NCI-H510A treated with DMSO at 0.1 percent for 48 hours (cell line): ENCODE measurements around the gene PPP2R1B.
"Not testable (repeated sequence)": the region's sequence is repeated elsewhere in the genome, so short reads cannot be mapped to it uniquely, and the experiment has no call there.

Experiments used
- DNase-seq: peaks from one replicate; lab custom pipeline; 2025; lab: John Stamatoyannopoulos, UW

Gene PPP2R1B

GRCh38 chr11:111726301-111726713, 39.9 kb downstream of the PPP2R1B start:
- DNase-seq: no peak

- no peak for DNase-seq
These were observed 40.6 kb downstream of the PPP2R1B start for GRCh38 chr11:111725621-111726020.

- DNase-seq: no peak
These were observed 41.5 kb downstream of the PPP2R1B start for GRCh38 chr11:111724615-111725129.

GRCh38 chr11:111723595-111723994, 42.6 kb downstream of the PPP2R1B start:
- no peak for DNase-seq

GRCh38 chr11:111722501-111722900, 43.7 kb downstream of the PPP2R1B start:
- no peak for DNase-seq

GRCh38 chr11:111720801-111721494, 45.2 kb downstream of the PPP2R1B start:
- DNase-seq: no peak

GRCh38 chr11:111719379-111719778, 46.8 kb downstream of the PPP2R1B start:
- DNase-seq: no peak

- DNase-seq: no peak
These were observed 47.3 kb downstream of the PPP2R1B start for GRCh38 chr11:111718859-111719258.

- peak; percentile 6 for DNase-seq
These were observed 47.8 kb downstream of the PPP2R1B start for GRCh38 chr11:111718436-111718835.

- DNase-seq: not testable (repeated sequence)
These were observed 48.5 kb downstream of the PPP2R1B start for GRCh38 chr11:111717660-111718059.

GRCh38 chr11:111715142-111715816, 50.9 kb downstream of the PPP2R1B start:
- DNase-seq: no peak

- no peak for DNase-seq
These were observed 51.7 kb downstream of the PPP2R1B start for GRCh38 chr11:111714522-111714921.

GRCh38 chr11:111707691-111708067, 58.5 kb downstream of the PPP2R1B start:
- DNase-seq: no peak

- no peak for DNase-seq
These were observed 59.0 kb downstream of the PPP2R1B start for GRCh38 chr11:111707039-111707690.

- DNase-seq: no peak
These were observed 62.6 kb downstream of the PPP2R1B start for GRCh38 chr11:111703576-111703975.

GRCh38 chr11:111702623-111703022, 63.6 kb downstream of the PPP2R1B start:
- DNase-seq: no peak

GRCh38 chr11:111700162-111700561, 66.0 kb downstream of the PPP2R1B start:
- no peak for DNase-seq

GRCh38 chr11:111699579-111700156, 66.5 kb downstream of the PPP2R1B start:
- no peak for DNase-seq

- DNase-seq: no peak
These were observed 67.2 kb downstream of the PPP2R1B start for GRCh38 chr11:111698852-111699559.

GRCh38 chr11:111697933-111698371, 68.2 kb downstream of the PPP2R1B start:
- no peak for DNase-seq

- no peak for DNase-seq
These were observed 69.6 kb downstream of the PPP2R1B start for GRCh38 chr11:111696556-111696955.

GRCh38 chr11:111694851-111695250, 71.3 kb downstream of the PPP2R1B start:
- DNase-seq: peak; percentile 39
